Measurements from ENCODE around the gene ATRNL1.

GRCh38 chr10:115982526-115982925, 889.4 kb downstream of the ATRNL1 start:
- TF ChIP-seq, protein P1, sequence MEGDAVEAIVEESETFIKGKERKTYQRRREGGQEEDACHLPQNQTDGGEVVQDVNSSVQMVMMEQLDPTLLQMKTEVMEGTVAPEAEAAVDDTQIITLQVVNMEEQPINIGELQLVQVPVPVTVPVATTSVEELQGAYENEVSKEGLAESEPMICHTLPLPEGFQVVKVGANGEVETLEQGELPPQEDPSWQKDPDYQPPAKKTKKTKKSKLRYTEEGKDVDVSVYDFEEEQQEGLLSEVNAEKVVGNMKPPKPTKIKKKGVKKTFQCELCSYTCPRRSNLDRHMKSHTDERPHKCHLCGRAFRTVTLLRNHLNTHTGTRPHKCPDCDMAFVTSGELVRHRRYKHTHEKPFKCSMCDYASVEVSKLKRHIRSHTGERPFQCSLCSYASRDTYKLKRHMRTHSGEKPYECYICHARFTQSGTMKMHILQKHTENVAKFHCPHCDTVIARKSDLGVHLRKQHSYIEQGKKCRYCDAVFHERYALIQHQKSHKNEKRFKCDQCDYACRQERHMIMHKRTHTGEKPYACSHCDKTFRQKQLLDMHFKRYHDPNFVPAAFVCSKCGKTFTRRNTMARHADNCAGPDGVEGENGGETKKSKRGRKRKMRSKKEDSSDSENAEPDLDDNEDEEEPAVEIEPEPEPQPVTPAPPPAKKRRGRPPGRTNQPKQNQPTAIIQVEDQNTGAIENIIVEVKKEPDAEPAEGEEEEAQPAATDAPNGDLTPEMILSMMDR (IDR thresholded peaks at IDR 0.05), result no peak
- no peak for TF ChIP-seq POLR2A (IDR thresholded peaks at IDR 0.05)

Measured in prostate gland (tissue), 2 donors.